DND-41 (cell line): Measurements from ENCODE around the gene SHROOM1.

Source experiments
- ATAC-seq: fragments of 200-7000 bp; cut with Tn5 transposase; 3 replicates; pipeline ENCODE4 v1.9.1; 2021; ENCODE audit warnings: low read depth; ENCODE audit not compliant: insufficient read depth
- DNase-seq: peaks from one replicate; pipeline ENCODE4 v3.0.0-alpha.2; 2020
- H2AFZ ChIP-seq: 2 replicates; pipeline ENCODE4 v1.6.0; 2012; ENCODE audit warnings: low read depth, low read length
- H3K27ac ChIP-seq: 2 replicates; pipeline ENCODE4 v1.5.1; 2012; ENCODE audit warnings: low read length, inconsistent platforms
- H3K27me3 ChIP-seq: fragments of 200-600 bp; sonication (generic); 2 replicates; pipeline ENCODE4 v1.6.0; 2012; ENCODE audit warnings: low read length, mild to moderate bottlenecking, inconsistent platforms; ENCODE audit not compliant: insufficient read depth, poor library complexity
- H3K36me3 ChIP-seq: 2 replicates; pipeline ENCODE4 v1.5.1; 2012; ENCODE audit warnings: low read length, inconsistent platforms; ENCODE audit not compliant: insufficient read depth
- H3K4me1 ChIP-seq: 2 replicates; pipeline ENCODE4 v1.5.1; 2012; ENCODE audit warnings: mild to moderate bottlenecking, low read length; ENCODE audit not compliant: insufficient read depth
- H3K4me2 ChIP-seq: 2 replicates; pipeline ENCODE4 v1.6.0; 2012; ENCODE audit warnings: mild to moderate bottlenecking, moderate library complexity, low read length, inconsistent platforms; ENCODE audit not compliant: insufficient read depth
- H3K4me3 ChIP-seq, 2 experiments: fragments of 200-600 bp in 1 of 2; shearing (Covaris generic) in 1 of 2; 2 replicates each; pipeline ENCODE4 v1.5.1; 2012 to 2016; ENCODE audit warnings: inconsistent platforms in 2 of 2, low read length in 2 of 2, mild to moderate bottlenecking in 2 of 2, low read depth in 1 of 2, moderate library complexity in 1 of 2
- H3K79me2 ChIP-seq: 2 replicates; pipeline ENCODE4 v1.6.0; 2012; ENCODE audit warnings: low read length, inconsistent platforms; ENCODE audit not compliant: insufficient read depth
- H3K9ac ChIP-seq: 2 replicates; pipeline ENCODE4 v1.6.0; 2012; ENCODE audit warnings: low read depth, mild to moderate bottlenecking, inconsistent platforms, low read length, moderate library complexity
- H3K9me3 ChIP-seq: 2 replicates; pipeline ENCODE4 v1.5.1; 2012; ENCODE audit warnings: low read length, moderate library complexity, mild to moderate bottlenecking, inconsistent platforms; ENCODE audit not compliant: insufficient read depth, severe bottlenecking
- H4K20me1 ChIP-seq: 2 replicates; pipeline ENCODE4 v1.6.0; 2012; ENCODE audit warnings: low read length; ENCODE audit not compliant: insufficient read depth
- CTCF ChIP-seq: IDR thresholded peaks from 2 replicates; pipeline ENCODE4 v1.5.1; 2012; ENCODE audit warnings: borderline replicate concordance, low read length, moderate library complexity, mild to moderate bottlenecking; ENCODE audit not compliant: poor library complexity, severe bottlenecking; ENCODE audit errors: extremely low read depth
- EZH2 ChIP-seq: IDR thresholded peaks from 3 replicates; pipeline ENCODE4 v1.6.1; 2012; ENCODE audit warnings: borderline replicate concordance, low read depth, mild to moderate bottlenecking, moderate library complexity, low read length, inconsistent platforms; ENCODE audit not compliant: severe bottlenecking

The SHROOM1 gene

GRCh38 chr5:132826424-132827082 lies 3.9 kb downstream of the SHROOM1 start:
- ATAC-seq = no peak
- H3K79me2 ChIP-seq = no peaks in the 10 kb centered on the region
- H3K27ac ChIP-seq = no peak overlapping the region
- H3K36me3 ChIP-seq = no peaks in the 10 kb centered on the region; the same call in 1 of the 2 replicates
- no peak overlapping the region for H3K9ac ChIP-seq
- TF ChIP-seq CTCF = no peak
- no peak for TF ChIP-seq EZH2
- H2AFZ ChIP-seq = no peak overlapping the region
- H3K4me3 ChIP-seq = no peak overlapping the region
- peaks cover 43% of the 10 kb centered on the region for H3K27me3 ChIP-seq
- DNase-seq = no peak
- no peak overlapping the region for H3K4me2 ChIP-seq
- H3K9me3 ChIP-seq = no peaks in the 10 kb centered on the region
- H3K4me1 ChIP-seq = peaks cover 13% of the 10 kb centered on the region
- H4K20me1 ChIP-seq = no peaks in the 10 kb centered on the region

GRCh38 chr5:132825834-132826391 lies 4.5 kb downstream of the SHROOM1 start:
- peaks cover 40% of the 10 kb centered on the region for H3K27me3 ChIP-seq
- H3K4me2 ChIP-seq = no peak overlapping the region
- DNase-seq (no peak), ATAC-seq (no peak)
- no peak overlapping the region for H3K9ac ChIP-seq
- no peaks in the 10 kb centered on the region for H3K79me2 ChIP-seq
- no peaks in the 10 kb centered on the region for H4K20me1 ChIP-seq
- H3K4me3 ChIP-seq = no peak overlapping the region
- TF ChIP-seq CTCF = no peak
- no peaks in the 10 kb centered on the region for H3K9me3 ChIP-seq
- peaks cover 13% of the 10 kb centered on the region for H3K4me1 ChIP-seq
- H2AFZ ChIP-seq = no peak overlapping the region
- no peaks in the 10 kb centered on the region; the same call in 1 of the 2 replicates for H3K36me3 ChIP-seq
- no peak overlapping the region for H3K27ac ChIP-seq

- ATAC-seq = no peak
- H3K79me2 ChIP-seq = no peaks in the 10 kb centered on the region
- H3K36me3 ChIP-seq = no peaks in the 10 kb centered on the region; the same call in 1 of the 2 replicates
- no peaks in the 10 kb centered on the region for H4K20me1 ChIP-seq
- no peak overlapping the region for H3K9ac ChIP-seq
- peaks cover 34% of the 10 kb centered on the region for H3K27me3 ChIP-seq
- no peak overlapping the region for H2AFZ ChIP-seq
- TF ChIP-seq EZH2 (no peak), CTCF (no peak)
- no peaks in the 10 kb centered on the region for H3K9me3 ChIP-seq
- H3K27ac ChIP-seq = no peak overlapping the region
- DNase-seq = no peak
- no peak overlapping the region for H3K4me2 ChIP-seq
- no peak overlapping the region for H3K4me3 ChIP-seq
- H3K4me1 ChIP-seq = peaks cover 7% of the 10 kb centered on the region
Observed at GRCh38 chr5:132825033-132825833, 5.2 kb downstream of the SHROOM1 start.
